ENCODE results near the gene CEP85.

DNA sequence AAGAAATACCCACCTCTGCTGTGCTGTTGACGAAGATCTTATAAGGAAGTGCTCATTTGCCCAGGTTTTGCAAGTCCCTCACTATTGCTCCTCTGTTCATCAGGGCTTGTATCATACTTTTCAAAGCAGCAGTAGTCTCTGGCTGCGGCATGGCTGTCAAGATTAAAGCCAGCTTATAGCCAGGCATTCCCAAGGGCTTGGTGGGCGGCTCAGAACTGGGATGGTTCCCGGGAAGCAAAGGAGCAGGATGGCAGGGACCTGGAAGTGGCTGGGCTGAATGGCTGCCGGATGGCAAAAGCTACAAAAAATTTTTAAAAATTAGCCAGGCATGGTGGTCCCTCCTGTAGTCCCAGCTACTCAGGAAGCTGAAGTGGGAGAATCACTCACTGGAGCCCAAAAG is 29.2 kb downstream of the CEP85 start:
- TF ChIP-seq, protein P1, sequence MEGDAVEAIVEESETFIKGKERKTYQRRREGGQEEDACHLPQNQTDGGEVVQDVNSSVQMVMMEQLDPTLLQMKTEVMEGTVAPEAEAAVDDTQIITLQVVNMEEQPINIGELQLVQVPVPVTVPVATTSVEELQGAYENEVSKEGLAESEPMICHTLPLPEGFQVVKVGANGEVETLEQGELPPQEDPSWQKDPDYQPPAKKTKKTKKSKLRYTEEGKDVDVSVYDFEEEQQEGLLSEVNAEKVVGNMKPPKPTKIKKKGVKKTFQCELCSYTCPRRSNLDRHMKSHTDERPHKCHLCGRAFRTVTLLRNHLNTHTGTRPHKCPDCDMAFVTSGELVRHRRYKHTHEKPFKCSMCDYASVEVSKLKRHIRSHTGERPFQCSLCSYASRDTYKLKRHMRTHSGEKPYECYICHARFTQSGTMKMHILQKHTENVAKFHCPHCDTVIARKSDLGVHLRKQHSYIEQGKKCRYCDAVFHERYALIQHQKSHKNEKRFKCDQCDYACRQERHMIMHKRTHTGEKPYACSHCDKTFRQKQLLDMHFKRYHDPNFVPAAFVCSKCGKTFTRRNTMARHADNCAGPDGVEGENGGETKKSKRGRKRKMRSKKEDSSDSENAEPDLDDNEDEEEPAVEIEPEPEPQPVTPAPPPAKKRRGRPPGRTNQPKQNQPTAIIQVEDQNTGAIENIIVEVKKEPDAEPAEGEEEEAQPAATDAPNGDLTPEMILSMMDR (conservative IDR thresholded peaks at IDR 0.05; ENCODE audit: low read length): no peak
- TF ChIP-seq EZH2phosphoT487 (IDR thresholded peaks at IDR 0.05; ENCODE audit: borderline replicate concordance, low read depth, low read length): no peak
